ENCODE results near the gene ERBB4. TPM values are rescaled to one million over a fixed set of nuclear protein-coding genes. Genes with fewer than 3 reads are reported as not detected.

The ERBB4 gene
- total RNA-seq, 1 experiment from 2014 or later, result 40.6 TPM

GRCh38 chr2:211391189-211391567 lies 1147.4 kb downstream of the ERBB4 start:
- POLR2A ChIA-PET (ENCODE audit: low non-redundant PET), result no interaction called here
- Histone ChIP-seq H3K36me3 (ENCODE audit: insufficient read depth, low read length, poor library complexity, severe bottlenecking) (no peaks in the 10 kb centered on the region), H3K9me3 (ENCODE audit: low read depth, low read length, poor library complexity, severe bottlenecking) (no peaks in the 10 kb centered on the region), H3K27me3 (replicated peaks; ENCODE audit: insufficient read depth, low read depth, low read length, poor library complexity) (no peaks in the 10 kb centered on the region), H3K27ac (ENCODE audit: low read depth, low read length, poor library complexity, severe bottlenecking) (no peak overlapping the region), H3K4me1 (ENCODE audit: insufficient read depth, low read length, poor library complexity, severe bottlenecking) (peaks cover 18% of the 10 kb centered on the region), H3K4me3 (ENCODE audit: low read depth, low read length, poor library complexity, severe bottlenecking) (no peak overlapping the region)
- no peak for TF ChIP-seq CTCF (conservative IDR thresholded peaks at IDR 0.05; ENCODE audit: low read depth, low read length)
- TF ChIP-seq EZH2 (IDR thresholded peaks at IDR 0.05; ENCODE audit: borderline replicate concordance, low read depth, low read length, poor library complexity, severe bottlenecking), result no peak
- no peak for DNase-seq (ENCODE audit: low spot score)
- BruUV-seq (replicated peaks), result no TSS peak
- CTCF ChIA-PET, result no interaction called here
- intact Hi-C loops (cut with micrococcal nuclease; ENCODE audit: unreplicated experiment), result no loop called here

GRCh38 chr2:211390536-211391188 lies 1147.9 kb downstream of the ERBB4 start:
- CTCF ChIA-PET, result no interaction called here

GRCh38 chr2:211387734-211388133 lies 1150.9 kb downstream of the ERBB4 start:
- Histone ChIP-seq H3K9me3 (ENCODE audit: low read depth, low read length, poor library complexity, severe bottlenecking) (no peaks in the 10 kb centered on the region), H3K36me3 (ENCODE audit: insufficient read depth, low read length, poor library complexity, severe bottlenecking) (no peaks in the 10 kb centered on the region), H3K27me3 (replicated peaks; ENCODE audit: insufficient read depth, low read depth, low read length, poor library complexity) (no peaks in the 10 kb centered on the region), H3K4me3 (ENCODE audit: low read depth, low read length, poor library complexity, severe bottlenecking) (no peak overlapping the region), H3K4me1 (ENCODE audit: insufficient read depth, low read length, poor library complexity, severe bottlenecking) (no peaks in the 10 kb centered on the region), H3K27ac (ENCODE audit: low read depth, low read length, poor library complexity, severe bottlenecking) (no peak overlapping the region)
- ChIA-PET POLR2A (ENCODE audit: low non-redundant PET) (no interaction called here), CTCF (no interaction called here)
- TF ChIP-seq CTCF (conservative IDR thresholded peaks at IDR 0.05; ENCODE audit: low read depth, low read length) (no peak), EZH2 (IDR thresholded peaks at IDR 0.05; ENCODE audit: borderline replicate concordance, low read depth, low read length, poor library complexity, severe bottlenecking) (no peak)
- BruUV-seq (replicated peaks), result no TSS peak
- DNase-seq (ENCODE audit: low spot score), result no peak
- intact Hi-C loops (cut with micrococcal nuclease; ENCODE audit: unreplicated experiment), result no loop called here

More at GRCh38 chr2:211390536-211391188, 1147.9 kb downstream of the ERBB4 start:
- Histone ChIP-seq H3K9me3 (ENCODE audit: low read depth, low read length, poor library complexity, severe bottlenecking) (no peaks in the 10 kb centered on the region), H3K4me1 (ENCODE audit: insufficient read depth, low read length, poor library complexity, severe bottlenecking) (peaks cover 18% of the 10 kb centered on the region), H3K4me3 (ENCODE audit: low read depth, low read length, poor library complexity, severe bottlenecking) (no peak overlapping the region), H3K27me3 (replicated peaks; ENCODE audit: insufficient read depth, low read depth, low read length, poor library complexity) (no peaks in the 10 kb centered on the region), H3K27ac (ENCODE audit: low read depth, low read length, poor library complexity, severe bottlenecking) (no peak overlapping the region), H3K36me3 (ENCODE audit: insufficient read depth, low read length, poor library complexity, severe bottlenecking) (no peaks in the 10 kb centered on the region)
- DNase-seq (ENCODE audit: low spot score), result no peak
- TF ChIP-seq CTCF (conservative IDR thresholded peaks at IDR 0.05; ENCODE audit: low read depth, low read length) (no peak), EZH2 (IDR thresholded peaks at IDR 0.05; ENCODE audit: borderline replicate concordance, low read depth, low read length, poor library complexity, severe bottlenecking) (no peak)
- no TSS peak for BruUV-seq (replicated peaks)
- POLR2A ChIA-PET (ENCODE audit: low non-redundant PET), result no interaction called here
- intact Hi-C loops (cut with micrococcal nuclease; ENCODE audit: unreplicated experiment), result no loop called here
